ENCODE results near the gene SMIM38.
A peak's percentile ranks its signal among the peaks of the same experiment; 100 is the strongest.
"Not testable (repeated sequence)": the region's sequence is repeated elsewhere in the genome, so short reads cannot be mapped to it uniquely, and the experiment has no call there.

SMIM38 gene

DNA sequence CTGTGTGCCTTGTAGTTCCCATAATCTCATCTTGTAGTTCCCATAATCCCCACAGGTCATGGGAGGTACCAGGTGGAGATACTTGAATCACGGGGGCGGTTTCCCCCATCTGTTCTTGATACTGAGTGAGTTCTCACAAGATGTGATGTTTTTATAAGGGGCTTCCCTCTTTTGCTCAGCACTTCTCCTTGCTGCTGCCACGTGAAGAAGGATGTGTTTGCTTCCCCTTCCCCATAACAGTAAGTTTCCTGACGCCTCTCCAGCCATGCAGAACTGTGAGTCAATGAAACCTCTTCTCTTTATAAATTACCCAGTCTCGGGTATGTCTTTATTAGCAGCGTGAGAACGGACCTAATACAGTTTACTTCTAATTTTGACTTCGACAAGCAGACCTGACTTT lies 14.0 kb upstream of the SMIM38 start:
- no peak for DNase-seq

DNA sequence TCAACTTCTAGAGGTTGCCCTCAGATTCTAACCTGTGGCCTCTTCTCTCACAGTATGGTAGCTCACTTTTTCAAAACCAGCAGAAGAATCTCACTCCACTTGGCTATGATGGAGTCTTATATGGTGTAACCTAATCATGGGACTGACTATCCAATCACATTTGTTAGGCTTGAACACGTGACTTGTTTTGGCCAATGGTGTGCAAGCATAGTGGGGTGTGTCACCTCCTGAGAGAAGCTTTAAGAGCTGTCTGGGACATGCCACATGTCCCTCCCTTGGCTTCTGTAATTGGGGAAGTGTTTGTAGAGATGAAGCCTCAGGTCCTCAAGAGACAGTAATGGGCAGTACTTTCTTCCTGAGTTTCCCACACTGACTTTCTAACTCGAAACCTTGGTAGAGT lies 12.8 kb upstream of the SMIM38 start:
- DNase-seq: no peak

DNA sequence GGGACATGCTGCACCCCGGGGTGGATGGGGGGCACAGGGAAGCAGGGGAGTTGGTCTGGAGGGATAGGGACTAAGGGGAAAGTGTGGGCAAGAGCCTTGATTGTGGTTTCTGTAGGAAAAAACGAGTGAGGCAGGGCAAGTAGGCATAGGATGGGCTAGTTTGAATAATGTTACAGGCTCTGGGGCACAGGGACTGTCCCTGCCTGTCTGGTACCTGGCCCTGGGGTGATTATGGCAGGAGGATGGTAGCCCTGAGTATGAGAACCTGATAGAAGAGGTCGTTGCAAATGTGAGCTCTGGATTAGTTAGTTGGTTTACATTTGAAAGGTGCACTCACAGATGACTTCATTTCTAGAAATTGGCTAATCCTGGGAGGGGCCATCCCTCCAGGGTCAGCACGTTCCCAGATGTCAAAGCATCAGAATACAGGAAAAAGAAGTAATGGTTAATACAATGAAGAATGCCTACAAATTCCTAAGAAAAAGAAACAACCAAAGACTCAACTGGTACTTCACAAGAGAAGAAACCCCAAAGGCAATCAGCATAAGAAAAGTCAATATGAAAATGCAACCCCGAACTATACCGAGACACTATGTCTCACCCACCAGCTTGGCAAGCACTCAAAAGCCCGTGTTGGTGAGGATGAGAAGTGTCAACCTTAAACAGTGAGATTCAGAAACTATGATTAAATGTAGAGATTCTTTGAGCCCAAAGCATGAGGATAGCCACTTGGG lies 11.3 kb upstream of the SMIM38 start:
- no peak for DNase-seq

DNA sequence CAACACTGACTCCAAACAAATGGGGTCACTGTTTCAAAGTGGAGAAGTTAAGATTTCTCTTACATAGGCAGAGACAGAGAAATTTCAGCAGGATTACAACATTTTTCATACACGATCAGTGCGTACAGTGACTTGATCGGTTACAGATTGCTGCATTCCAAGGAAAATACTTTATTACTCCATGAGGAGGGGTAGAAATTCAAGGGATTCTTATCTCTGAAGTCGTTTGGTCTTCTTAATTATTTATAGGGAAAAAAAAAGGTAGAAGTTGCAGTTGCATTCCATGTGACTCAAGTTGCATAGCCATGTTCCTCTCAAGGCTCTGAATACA lies 10.7 kb upstream of the SMIM38 start:
- DNase-seq: no peak

DNA sequence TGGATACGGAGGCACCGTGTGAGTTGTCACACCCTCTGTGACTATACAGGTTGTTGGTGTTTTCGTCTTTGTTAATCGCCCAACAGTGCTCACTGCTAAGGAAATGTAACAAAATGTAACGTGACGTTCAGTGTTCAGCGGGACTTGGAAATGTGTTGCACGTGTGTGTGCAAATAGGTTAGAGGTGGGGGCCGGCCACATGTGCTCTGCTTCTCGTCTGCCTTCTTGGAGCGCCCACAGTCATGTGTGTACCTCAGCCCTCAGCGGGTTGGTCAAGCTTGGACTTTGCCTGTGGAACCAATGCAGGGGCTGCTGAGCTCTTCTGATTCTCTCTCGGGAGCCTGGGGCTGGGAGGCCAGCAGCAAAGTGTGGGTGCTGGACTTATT lies 7.4 kb upstream of the SMIM38 start:
- no peak for DNase-seq

DNA sequence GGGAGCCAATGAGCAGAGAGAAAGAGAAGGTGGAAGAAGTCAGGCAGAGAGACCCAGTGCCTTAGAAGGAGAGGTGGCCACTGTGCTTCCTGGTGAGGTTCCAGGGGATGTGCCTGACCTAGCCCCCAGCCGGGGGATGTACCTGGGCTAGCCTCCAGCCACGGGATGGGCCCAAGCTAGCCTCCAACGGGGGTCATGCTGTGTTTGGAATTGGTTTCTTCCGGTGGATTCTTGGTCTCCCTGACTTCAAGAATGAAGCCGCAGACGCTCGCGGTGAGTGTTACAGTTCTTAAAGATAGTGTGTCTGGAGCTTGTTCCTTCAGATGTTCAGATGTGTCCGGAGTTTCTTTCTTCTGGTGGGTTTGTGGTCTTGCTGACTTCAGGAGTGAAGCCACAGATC lies 6.9 kb upstream of the SMIM38 start:
- no peak for DNase-seq

DNA sequence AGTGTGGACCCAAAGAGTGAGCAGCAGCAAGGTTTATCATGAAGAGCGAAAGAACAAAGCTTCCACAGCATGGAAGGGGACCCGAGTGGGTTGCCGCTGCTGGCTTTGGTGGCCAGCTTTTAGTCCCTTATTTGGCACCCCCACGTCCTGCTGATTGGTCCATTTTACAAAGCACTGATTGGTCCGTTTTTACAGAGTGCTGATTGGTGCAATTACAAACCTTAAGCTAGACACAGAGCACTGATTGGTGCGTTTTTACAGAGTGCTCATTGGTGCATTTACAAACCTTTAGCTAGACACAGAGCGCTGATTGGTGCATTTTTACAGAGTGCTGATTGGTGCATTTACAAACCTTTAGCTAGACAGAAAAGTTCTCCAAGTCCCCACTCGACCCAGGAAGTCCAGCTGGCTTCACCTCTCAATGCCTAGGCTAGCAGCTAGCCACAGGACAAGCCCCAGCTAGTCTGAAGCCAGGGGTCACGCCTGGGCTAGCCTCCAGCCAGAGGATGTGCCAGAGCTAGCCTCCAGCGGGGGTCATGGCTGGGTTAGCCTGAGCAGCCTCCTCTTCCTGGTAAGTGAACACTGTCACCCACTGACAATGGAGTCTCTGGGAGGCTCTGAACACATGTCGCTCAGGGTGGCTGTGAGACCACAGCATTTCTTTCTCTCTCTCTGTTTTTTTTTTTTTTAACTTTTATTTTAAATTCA lies 6.2 kb upstream of the SMIM38 start:
- DNase-seq: not testable (repeated sequence)

DNA sequence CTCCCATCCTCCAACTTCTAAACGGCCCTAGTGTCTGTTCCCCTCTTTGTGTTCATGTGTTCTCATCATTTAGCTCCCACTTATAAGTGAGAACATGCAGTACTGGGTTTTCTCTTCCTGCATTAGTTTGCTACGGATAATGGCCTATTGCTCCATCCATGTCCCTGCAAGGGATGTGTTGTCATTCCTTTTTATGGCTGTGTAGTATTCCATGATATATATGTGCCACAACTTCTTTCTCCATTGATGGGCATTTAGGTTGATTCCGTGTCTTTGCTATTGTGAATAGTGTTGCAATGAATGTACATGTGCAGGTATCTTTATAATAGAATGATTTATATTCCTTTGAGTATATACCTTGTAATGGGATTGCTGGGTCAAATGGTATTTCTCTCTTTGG lies 5.6 kb upstream of the SMIM38 start:
- DNase-seq: no peak

DNA sequence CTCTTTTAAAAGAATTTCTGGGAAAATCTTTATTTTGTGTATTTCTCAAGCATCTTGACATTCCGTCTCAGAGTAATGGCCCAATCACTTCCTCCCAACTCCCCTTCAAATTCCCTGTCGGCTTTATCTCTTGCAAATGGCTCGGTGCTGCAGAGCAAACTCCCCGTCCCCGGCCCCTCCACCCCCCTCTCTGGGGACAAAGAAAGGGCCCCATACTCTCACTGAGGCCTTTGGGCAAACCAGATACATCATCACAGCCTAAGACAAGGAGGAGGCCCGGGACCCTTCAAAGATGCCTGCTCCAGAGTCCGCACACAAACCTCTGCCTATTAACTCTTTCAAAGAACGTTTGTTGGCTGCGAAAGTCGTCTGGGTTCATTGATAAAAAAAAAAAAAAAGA lies 3.9 kb upstream of the SMIM38 start:
- no peak for DNase-seq

DNA sequence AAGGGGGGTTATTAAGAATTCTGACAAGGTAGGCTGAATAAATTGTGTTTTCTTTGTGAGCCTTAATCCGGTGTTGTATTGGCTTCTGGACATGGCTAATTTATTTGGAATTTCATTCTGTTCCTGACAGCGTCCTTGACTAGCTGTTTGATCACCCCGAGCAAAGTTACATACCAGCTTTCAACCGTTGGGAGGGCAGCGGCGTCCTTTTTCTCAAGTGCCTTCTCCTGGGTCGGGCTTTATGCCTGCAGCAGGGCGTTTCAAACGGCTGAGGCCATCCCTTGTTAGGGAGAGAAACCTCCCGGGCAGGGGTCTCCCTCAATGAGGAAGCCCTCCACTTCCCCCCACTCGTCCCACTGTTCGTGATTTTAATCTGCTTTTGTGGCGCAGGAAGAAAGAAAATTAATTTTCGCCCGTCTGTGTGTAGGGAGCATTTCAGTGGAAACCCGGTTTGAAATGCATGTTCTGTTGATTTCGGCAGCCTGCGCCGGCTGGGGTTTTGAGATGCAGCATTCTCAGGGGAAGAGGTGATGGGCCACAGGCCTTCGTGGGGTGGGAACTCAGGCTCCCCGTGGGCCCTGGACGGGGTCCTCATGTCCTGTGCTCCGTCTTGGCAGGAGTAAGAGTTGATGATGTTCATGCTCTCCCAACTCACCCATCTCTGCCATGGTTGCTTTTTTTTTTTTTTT lies 2.9 kb upstream of the SMIM38 start:
- DNase-seq: no peak

DNA sequence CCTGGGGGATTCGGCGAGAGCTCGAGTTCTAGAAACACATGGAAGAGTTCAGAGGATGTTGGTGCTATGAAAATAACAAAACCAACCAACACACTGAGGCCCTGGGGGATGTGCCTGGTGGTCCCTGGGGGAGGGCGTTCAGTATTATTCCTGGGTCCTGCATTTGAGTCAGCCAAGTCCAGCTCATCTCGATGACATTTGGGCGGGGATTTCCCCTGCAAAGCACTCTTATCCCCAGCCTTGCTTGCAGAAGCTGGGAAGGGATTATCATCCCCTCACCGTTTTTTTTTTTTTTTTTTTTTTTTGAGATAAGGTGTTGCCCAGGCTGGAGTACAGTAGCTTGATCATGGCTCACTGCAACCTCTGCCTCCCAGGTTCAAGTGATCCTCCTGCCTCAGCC lies 2.1 kb upstream of the SMIM38 start:
- DNase-seq: no peak

DNA sequence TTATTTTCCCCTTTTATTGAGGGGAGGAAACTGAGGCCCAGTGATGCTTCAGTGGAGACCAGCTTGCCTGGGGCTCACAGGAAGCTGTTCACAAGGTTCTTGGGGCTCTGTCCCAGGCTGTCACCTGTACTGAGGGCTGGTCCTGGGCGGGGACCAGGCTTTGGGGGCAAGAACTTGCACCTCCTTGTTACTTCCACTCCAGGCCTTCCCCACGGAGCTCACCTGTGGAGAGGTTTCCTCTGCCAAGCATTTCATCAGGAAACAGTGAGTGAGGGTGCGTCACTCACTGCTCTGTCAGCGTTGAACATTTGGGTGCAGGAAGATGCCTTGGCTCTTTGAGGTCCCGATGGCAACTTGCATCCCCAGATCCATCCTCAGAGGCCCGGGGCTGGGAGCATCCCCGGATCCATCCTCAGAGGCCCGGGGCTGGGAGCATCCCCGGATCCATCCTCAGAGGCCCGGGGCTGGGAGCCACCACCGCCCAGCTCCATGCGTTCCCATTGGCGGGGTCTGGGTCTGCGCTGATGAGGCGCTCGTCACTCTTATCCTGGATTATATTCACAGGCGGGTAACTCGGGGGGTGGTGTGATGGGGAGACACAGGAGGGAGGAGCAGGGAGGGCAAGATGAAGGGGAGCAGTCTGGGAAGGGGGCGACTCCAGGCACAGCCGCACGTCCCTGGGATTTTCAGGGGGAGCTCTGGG lies 1.4 kb upstream of the SMIM38 start:
- DNase-seq: no peak

DNA sequence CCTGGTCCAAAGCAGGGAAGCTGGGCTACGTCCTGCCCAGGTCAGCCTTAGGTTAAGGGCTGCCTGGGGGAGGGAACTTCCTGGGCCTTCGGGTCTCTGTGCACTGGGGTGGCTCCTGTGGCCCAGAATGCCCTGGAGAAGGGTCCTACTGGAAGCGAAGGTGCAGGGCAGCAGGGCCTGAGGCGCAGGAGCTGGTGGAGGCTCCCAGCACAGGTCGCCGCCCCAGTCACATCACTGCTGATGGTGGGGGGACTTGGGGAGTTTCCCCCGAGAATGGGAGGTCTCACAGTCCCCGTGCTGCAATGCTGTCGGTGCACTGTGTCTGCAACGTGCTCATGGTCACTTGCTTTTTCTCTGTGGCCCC lies 815 bp upstream of the SMIM38 start:
- DNase-seq: no peak

DNA sequence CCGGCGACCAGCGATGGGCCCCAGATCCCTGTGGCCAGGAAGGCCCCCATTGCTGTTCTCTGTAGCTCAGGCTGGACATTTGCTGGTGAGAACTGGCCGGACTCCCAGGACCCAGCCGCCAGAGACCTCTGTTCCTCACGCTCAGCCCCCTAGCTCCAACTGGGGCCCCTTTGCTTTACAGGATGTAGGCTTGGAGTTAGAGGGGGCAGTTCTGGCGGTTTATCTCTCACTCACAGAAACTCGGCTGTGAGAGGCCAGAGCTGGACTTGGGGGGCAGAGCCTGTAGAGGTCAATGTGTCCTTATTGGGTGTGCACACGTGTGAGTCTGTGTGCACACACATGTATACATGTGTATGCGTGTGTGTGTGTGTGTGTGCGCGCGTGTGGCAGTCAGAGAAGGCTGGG lies 502 bp downstream of the SMIM38 start:
- no peak for DNase-seq

DNA sequence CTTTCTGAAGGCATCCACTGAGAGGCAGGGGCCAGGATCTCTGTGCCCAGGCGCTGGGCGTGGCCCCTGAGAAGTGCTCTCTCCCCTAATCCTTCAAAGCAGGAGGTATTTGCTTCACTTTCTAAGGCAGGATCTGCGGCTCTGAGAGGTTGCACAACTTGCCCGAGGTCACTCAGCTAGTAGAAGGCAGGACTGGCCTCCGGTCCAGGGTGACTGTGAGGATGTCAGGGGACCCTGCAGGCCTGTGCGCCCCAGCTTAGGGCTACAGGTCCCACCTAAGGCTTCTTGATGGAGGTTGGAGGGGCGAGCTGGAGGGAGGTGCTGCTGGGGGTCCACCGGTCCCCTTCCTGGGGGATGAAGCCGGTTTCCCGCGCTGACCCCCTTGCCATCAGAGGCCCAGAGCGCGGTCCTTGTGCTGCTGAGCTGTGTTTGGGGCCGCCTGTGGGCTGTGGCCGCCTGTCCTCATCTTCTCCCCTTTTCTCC lies 979 bp downstream of the SMIM38 start:
- DNase-seq: no peak

DNA sequence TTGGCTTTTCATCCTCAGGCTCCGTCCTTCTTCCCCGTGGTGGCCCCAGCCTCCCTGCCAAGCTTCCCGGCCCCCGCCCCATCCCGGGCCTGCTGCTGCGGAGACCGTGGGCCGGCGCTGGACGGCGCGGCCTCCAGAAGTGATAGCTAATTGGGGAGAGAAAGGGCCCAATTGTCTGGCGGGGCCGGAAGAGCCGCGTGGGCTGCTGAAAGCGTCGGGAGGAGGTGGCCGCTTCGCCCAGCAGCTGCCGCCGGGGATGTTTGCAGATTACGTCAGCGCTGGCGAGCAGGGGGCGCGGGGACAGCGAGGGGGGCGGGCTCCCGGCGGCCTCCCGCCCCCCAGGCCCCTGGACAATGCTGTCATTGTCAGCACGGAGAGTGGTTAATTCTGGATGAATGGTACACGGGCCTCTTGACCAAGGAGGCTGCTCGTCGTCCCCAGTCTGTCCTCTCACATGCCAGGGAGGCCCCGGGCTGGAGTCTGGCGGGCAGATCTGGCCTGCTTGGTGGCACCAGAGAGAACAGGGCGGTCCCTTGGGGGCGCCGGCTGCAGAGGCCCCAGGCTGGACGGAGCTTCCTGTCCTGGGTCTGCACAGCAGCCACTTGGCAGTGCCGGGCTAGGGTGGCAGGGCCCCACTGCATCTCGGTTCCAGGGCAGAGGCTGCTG lies 1.6 kb downstream of the SMIM38 start:
- DNase-seq: peak; percentile 72

DNA sequence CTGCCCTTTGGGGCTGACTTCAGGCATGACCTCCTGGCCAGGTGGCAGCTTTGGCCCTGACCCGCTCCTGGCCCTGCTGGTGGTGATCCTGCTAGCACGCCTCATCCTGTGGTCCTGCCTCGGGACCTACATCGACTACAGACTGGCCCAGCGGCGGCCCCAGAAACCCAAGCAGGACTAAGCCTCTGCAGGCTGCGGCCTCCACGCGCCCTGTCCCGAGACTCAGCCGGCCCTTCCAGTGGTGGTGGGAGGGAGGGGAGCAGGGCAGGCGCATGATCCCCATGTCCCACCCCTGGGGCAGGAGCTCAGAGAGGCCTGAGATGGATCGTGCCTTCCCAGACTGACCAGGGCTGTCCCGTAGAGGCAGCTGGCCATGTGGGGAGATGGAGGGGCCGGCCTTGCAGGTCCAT lies 2.1 kb downstream of the SMIM38 start:
- DNase-seq: no peak

DNA sequence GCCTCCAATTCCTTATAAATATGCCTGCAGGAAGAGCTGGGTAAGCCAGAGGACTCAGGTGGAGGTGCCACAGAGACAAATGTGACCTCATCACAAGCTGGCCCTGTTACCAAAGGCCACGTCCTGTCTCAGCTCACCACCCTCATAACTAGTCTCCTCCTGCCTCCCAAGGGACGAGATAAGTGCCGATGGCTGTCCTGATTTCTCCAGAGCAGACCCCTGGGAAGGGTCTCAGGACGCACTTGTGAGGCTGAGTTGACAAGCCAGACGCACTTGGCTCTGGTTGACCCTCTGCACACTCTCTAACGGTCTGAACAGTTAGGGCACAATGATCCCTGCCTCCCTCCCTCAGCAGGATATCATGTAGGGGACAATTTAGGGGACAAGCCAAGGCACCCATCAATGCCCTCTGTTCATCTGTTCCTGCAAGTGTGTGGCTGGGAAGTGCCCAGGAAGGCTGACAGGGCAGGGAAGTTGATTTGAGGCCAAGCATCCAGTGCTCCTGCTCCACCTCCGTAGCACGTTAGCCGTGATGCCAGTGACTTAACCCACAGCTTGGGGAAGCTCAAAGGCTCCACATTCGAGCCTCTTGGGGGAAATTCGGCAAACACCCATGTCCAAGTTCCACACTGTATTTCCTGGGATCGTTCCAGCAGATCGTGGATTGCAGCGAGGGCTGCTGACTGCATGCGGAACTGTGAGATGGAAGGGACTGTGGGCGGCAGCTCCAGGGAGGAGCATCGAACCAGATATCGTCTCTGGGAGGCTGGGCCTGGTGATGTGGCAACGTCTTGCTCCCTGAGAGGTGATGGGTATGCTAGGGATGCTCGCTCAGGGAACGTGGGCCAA lies 2.8 kb downstream of the SMIM38 start:
- DNase-seq: no peak

DNA sequence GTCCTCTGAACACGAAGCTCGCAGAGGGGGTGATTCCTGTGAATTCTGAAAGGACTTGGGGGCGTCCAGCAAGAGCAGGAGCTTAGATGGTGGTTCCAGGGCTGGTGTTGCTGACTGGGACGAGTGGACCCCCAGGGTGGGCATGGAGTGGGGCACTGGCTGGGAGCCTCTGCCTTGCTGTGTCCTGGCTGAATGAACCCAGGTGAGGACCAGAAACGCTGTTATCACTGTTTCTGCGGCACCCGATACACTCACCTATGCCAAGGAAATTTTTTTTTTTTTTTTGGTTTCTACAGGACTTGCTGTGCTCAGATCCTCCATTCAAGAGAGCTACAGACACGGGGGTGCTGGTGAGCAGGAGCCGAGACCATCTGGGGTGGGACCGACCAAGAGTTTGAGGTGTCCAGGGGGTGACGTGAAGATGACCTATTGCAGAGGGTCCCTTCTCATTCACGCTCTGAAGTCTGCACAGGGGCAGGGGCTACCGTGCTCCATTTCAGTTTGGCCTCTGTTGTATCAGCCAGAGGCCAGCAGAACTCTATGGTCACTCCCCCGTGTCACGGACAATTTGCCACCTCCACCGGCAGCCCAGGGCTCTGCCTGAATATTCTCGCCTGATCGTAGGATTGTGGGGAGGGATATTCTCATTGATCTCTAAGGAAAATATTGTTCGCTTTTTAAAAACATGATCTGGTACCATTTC lies 3.6 kb downstream of the SMIM38 start:
- DNase-seq: no peak

DNA sequence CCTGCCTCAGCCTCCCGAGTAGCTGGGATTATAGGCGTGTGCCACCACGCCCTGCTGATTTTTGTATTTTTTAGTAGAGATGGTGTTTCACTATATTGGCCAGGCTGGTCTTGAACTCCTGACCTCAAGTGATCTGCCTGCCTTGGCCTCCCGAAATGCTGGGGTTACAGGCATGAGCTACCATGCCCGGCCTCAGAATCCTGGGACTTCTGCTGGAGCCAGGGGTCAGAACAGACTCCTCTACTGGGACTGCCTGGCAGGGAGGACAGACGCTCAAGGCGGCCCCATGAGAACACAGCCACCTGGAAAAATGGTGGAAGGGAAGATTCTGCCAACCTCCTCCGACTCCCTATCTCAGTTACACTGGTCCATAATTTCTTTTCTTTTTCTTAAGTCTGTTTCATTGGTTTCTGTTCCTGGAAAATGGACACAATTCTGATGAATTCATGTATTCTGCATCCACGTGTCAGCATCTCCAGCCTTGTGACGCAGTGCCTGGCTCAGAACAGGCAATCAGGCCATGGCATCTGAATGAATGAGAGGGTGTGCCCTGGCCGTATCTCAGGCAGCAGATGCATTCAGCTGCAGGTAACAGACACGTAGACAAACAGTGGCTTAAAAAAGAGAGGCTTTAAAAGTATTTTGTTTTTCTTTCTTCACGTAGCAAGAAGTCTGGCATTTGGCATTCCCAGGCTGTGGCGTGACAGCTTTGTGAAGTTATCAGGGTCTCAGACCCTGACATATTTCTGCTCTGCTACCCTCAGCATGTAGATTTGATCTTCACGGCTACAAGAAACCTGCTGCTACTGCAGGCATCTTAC lies 4.8 kb downstream of the SMIM38 start:
- no peak for DNase-seq

DNA sequence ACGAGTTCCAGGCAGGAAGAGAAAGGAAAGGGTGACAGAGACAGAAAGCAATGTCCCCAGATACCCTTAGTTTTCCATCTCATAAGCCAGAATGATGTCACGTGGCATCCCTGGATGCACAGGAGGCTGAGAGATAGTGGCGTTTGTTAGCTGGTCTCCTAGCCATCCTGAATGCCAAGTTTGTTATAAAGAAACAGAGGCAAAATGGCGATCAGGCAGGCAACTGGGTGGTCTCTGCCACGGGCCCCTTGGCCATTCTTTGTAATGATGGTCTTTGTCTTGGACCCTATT lies 5.3 kb downstream of the SMIM38 start:
- DNase-seq: no peak

Data from NCI-H1436 (cell line).